K562 (cell line): ENCODE measurements around the gene GSTA4. TPM values are rescaled to one million over a fixed set of nuclear protein-coding genes. Genes with fewer than 3 reads are reported as not detected.

Experiments used
- ATAC-seq: fragments of 200-7000 bp; cut with Tn5 transposase; 3 replicates; pipeline ENCODE4 v1.9.1; 2020; ENCODE audit warnings: moderate library complexity
- BruUV-seq: library from RNA; stranded (reverse); fragments of 400-500 nt; replicated peaks from 2 replicates; lab custom pipeline; 2021; lab: Mats Ljungman, UMichigan
- CTCF ChIA-PET: fragments of 300-600 bp; formaldehyde crosslinking; extraction: SDS; loops from one replicate; lab custom pipeline; 2021; ENCODE audit warnings: low intra/inter-chr PET ratio; lab: Yijun Ruan, JAX
- POLR2A ChIA-PET: fragments of 300-600, 350-650 bp; sonication (Branson Sonifier 250); formaldehyde crosslinking; extraction: SDS; loops from one replicate; lab custom pipeline; 2021; ENCODE audit warnings: antibody characterized with exemption, inconsistent platforms; lab: Yijun Ruan, JAX
- DNase-seq, 4 experiments: peaks; one replicate each; pipeline versions ENCODE4 v3.0.0 to v3.0.0-alpha.2; 2011 to 2018; ENCODE audit warnings: low spot score in 3 of 4, mixed read lengths in 3 of 4; ENCODE audit errors: extremely low read depth in 1 of 4
- FAIRE-seq: peaks from 2 replicates; lab custom pipeline; 2011; peaks lifted over from hg19 to GRCh38; lab: Jason Lieb, UNC
- H2AFZ ChIP-seq: 2 replicates; pipeline ENCODE4 v1.6.0; 2011; ENCODE audit warnings: low read depth, low read length, control low read depth, inconsistent platforms
- H3K27ac ChIP-seq: fragments of 200-600 bp; 3 replicates; pipeline ENCODE4 v1.8.0; 2011; ENCODE audit warnings: low read depth, mild to moderate bottlenecking, control low read depth, inconsistent platforms, low read length, moderate library complexity, mixed read lengths; ENCODE audit errors: extremely low read depth
- H3K27me3 ChIP-seq, 2 experiments: fragments of 300-600 bp in 1 of 2; 2 replicates in 1 of 2; 3 replicates in 1 of 2; pipeline versions ENCODE4 v1.6.0 to v1.8.0; 2011; ENCODE audit warnings: inconsistent platforms in 2 of 2, low read length in 2 of 2, mild to moderate bottlenecking in 1 of 2, mixed read lengths in 1 of 2, moderate library complexity in 1 of 2; ENCODE audit not compliant: control insufficient read depth in 2 of 2, insufficient read depth in 2 of 2
- H3K36me3 ChIP-seq: fragments of 300-600 bp; 3 replicates; pipeline ENCODE4 v1.8.0; 2011; ENCODE audit warnings: mild to moderate bottlenecking, low read length, inconsistent platforms; ENCODE audit not compliant: control insufficient read depth, insufficient read depth
- H3K4me1 ChIP-seq, 2 experiments: fragments of 200-600 bp in 1 of 2; replicated peaks in 1 of 2; 2 replicates in 1 of 2; 3 replicates in 1 of 2; pipeline versions ENCODE4 v1.5.1 to v1.8.0; 2011; ENCODE audit warnings: inconsistent platforms in 2 of 2, low read length in 2 of 2, mild to moderate bottlenecking in 1 of 2, mixed read lengths in 1 of 2, moderate library complexity in 1 of 2; ENCODE audit not compliant: control insufficient read depth in 2 of 2, insufficient read depth in 2 of 2
- H3K4me2 ChIP-seq: 2 replicates; pipeline ENCODE4 v1.6.1; 2011; ENCODE audit warnings: low read length, control low read depth, inconsistent platforms, mixed read lengths; ENCODE audit not compliant: insufficient read depth
- H3K4me3 ChIP-seq: fragments of 200-600 bp; sonication (generic), shearing (Covaris generic); 2 replicates; pipeline ENCODE4 v1.5.1; 2016; ENCODE audit warnings: control low read depth, inconsistent platforms
- H3K79me2 ChIP-seq: fragments of 200-600 bp; 3 replicates; pipeline ENCODE4 v1.8.0; 2011; ENCODE audit warnings: low read length, inconsistent platforms; ENCODE audit not compliant: control insufficient read depth, insufficient read depth
- H3K9ac ChIP-seq, 2 experiments: 2 replicates each; pipeline versions ENCODE4 v1.6.0 to v1.6.1; 2011; ENCODE audit warnings: low read depth in 2 of 2, low read length in 2 of 2, control low read depth in 1 of 2, inconsistent platforms in 1 of 2, mild to moderate bottlenecking in 1 of 2, mixed read lengths in 1 of 2; ENCODE audit not compliant: insufficient read depth in 1 of 2
- H3K9me1 ChIP-seq: one replicate; pipeline ENCODE4 v1.6.0; 2011; ENCODE audit warnings: inconsistent platforms, mild to moderate bottlenecking, low read length, moderate library complexity; ENCODE audit not compliant: control insufficient read depth, insufficient read depth
- H3K9me3 ChIP-seq: replicated peaks from 2 replicates; pipeline ENCODE4 v1.5.1; 2011; ENCODE audit warnings: low read depth, low read length, inconsistent platforms; ENCODE audit not compliant: control insufficient read depth, insufficient read depth
- H4K20me1 ChIP-seq: replicated peaks from 2 replicates; pipeline ENCODE4 v1.6.1; 2011; ENCODE audit warnings: low read length, inconsistent platforms, mixed read lengths; ENCODE audit not compliant: control insufficient read depth, insufficient read depth
- COPS2 ChIP-seq: fragments of 450-650 bp; conservative IDR thresholded peaks from 2 replicates; pipeline ENCODE4 v1.6.1; 2016; ENCODE audit warnings: mild to moderate bottlenecking, moderate library complexity
- HDAC6 ChIP-seq: IDR thresholded peaks from 2 replicates; pipeline ENCODE4 v1.6.1; 2012; ENCODE audit warnings: low read depth, mild to moderate bottlenecking, control low read depth, inconsistent platforms, low read length, moderate library complexity
- NFIC ChIP-seq: fragments of 450-650 bp; IDR thresholded peaks from 2 replicates; pipeline ENCODE4 v1.6.1; 2017; ENCODE audit warnings: mild to moderate bottlenecking, inconsistent platforms
- NR2C1 ChIP-seq, 2 experiments: fragments of 450-650 bp; IDR thresholded peaks; 2 replicates each; pipeline ENCODE4 v1.6.1; 2017; ENCODE audit warnings: mild to moderate bottlenecking in 2 of 2, antibody characterized with exemption in 1 of 2, inconsistent platforms in 1 of 2, missing compliant biosample characterization in 1 of 2, missing genetic modification characterization in 1 of 2
- PKNOX1 ChIP-seq: fragments of 450-650 bp; IDR thresholded peaks from 2 replicates; pipeline ENCODE4 v1.6.1; 2016
- RAD21 ChIP-seq, 2 experiments: fragments of 250-450 bp in 1 of 2; fragments of 450-650 bp in 1 of 2; sonication (Bioruptor Pico) in 1 of 2; formaldehyde crosslinking in 1 of 2; IDR thresholded peaks in 1 of 2; conservative IDR thresholded peaks in 1 of 2; 2 replicates each; pipeline versions ENCODE4 v1.4.0 to v1.8.0; 2020 to 2022; ENCODE audit warnings: mild to moderate bottlenecking in 2 of 2, moderate library complexity in 1 of 2
- SMAD3 ChIP-seq: fragments of 450-650 bp; formaldehyde crosslinking; conservative IDR thresholded peaks from 2 replicates; pipeline ENCODE4 v1.4.0; 2020; ENCODE audit warnings: mild to moderate bottlenecking
- TRIM28 ChIP-seq: fragments of 450-650 bp; IDR thresholded peaks from 2 replicates; pipeline ENCODE4 v1.6.1; 2017
- WGBS: fragments of 100-300 bp; shearing (Covaris generic); methylation state at CpG from one replicate; pipeline ENCODE4 v1.1.6; 2016; ENCODE audit warnings: low coverage, mixed read lengths; ENCODE audit not compliant: insufficient coverage; ENCODE audit errors: missing lambda C conversion rate; 5-methylcytosine and 5-hydroxymethylcytosine counted together
- in situ Hi-C: fragments of 300-500 bp; cut with MboI; formaldehyde crosslinking; loops from 4 replicates; pipeline ENCODE4 v1.15.0; 2018; ENCODE audit warnings: inconsistent platforms, mixed read lengths
- intact Hi-C: fragments of 100-400 bp; cut with micrococcal nuclease; formaldehyde crosslinking; loops from 2 replicates; pipeline ENCODE4 v1.14.2; 2022
- polyA plus RNA-seq, 8 experiments: library from polyadenylated mRNA; depleted of rRNA in 4 of 8; stranded (reverse) in 5 of 8; unstranded in 3 of 8; fragments of >200 nt; fragmentation: Nextera tagmentation in 2 of 8; fragmentation: Illumina TruSeq in 1 of 8; extraction: Ambion mirVana in 2 of 8; extraction: Trizol in 1 of 8; gene quantifications; 2 replicates each; pipeline versions ENCODE4 v1.2.1 to v1.2.3, GENCODE V29; 2011 to 2014; ENCODE audit warnings: inconsistent platforms in 1 of 8, missing spikeins in 1 of 8
- total RNA-seq, 7 experiments: library from RNA; depleted of rRNA in 6 of 7; stranded (reverse); fragments of >200 nt in 6 of 7; fragmentation: Illumina TruSeq in 2 of 7; extraction: Trizol in 2 of 7; gene quantifications; 2 replicates each; pipeline versions ENCODE4 v1.2.1 to v1.2.3, GENCODE V29; 2011 to 2021; ENCODE audit warnings: low replicate concordance in 1 of 7

Gene GSTA4
- total and polyA plus RNA-seq, 9 of the 15 experiments (the other 6 are each of a cell fraction or from before 2014, with no cell fraction given), result 0.89 to 4.0 (median 2.0) TPM

- Histone ChIP-seq H4K20me1 (no peaks in the 10 kb centered on the region), H3K27me3 (no peaks in the 10 kb centered on the region), H3K79me2 (no peaks in the 10 kb centered on the region), H3K36me3 (no peaks in the 10 kb centered on the region), H3K4me1 (peaks cover 0 to 7% of the 10 kb centered on the region in 2 experiments; a peak in 3 of 5 replicates), H3K4me2 (no peak overlapping the region), H3K4me3 (no peak overlapping the region), H3K27ac (no peak overlapping the region), H2AFZ (no peak overlapping the region), H3K9ac (no peak overlapping the region), H3K9me3 (no peaks in the 10 kb centered on the region), H3K9me1 (no peaks in the 10 kb centered on the region)
- no peak for DNase-seq
- POLR2A ChIA-PET, result interaction anchor here (1.0 to 1.2 kb wide), 2 partner anchors 20 to 43 kb away, joined by 3 read pairs; no protein-coding TSS in a partner anchor
- BruUV-seq, result no TSS peak
- TF ChIP-seq RAD21 (CRISPR knock-in tag; conservative IDR thresholded peaks at IDR 0.05 in 1 of 2, IDR thresholded peaks at IDR 0.05 in 1 of 2) (no peak), NR2C1 (IDR thresholded peaks at IDR 0.05) (no peak), NR2C1 (tag; IDR thresholded peaks at IDR 0.05) (no peak), NFIC (no peak), TRIM28 (no peak), HDAC6 (no peak), PKNOX1 (no peak), SMAD3 (no peak), COPS2 (no peak)
- in situ Hi-C loops (no loop called here), intact Hi-C loops (loop anchor here (5.0 to 10.0 kb wide), 3 partner anchors 117 to 582 kb away; no protein-coding TSS in a partner anchor)
- no peak for ATAC-seq
- 33% methylated on average over 6 of the region's 6 CpGs for WGBS
- CTCF ChIA-PET, result no interaction called here
- FAIRE-seq, result no peak
Measured at GRCh38 chr6:52999456-52999855, 4.4 kb upstream of the GSTA4 start.
